Osteoblast (primary cell): ENCODE measurements around the gene COL23A1. TPM values are rescaled to one million over a fixed set of nuclear protein-coding genes. Genes with fewer than 3 reads are reported as not detected.

Experiments
- DNase-seq: peaks from one replicate; pipeline ENCODE4 v3.0.0; 2011; ENCODE audit warnings: low spot score, mixed read lengths; ENCODE audit not compliant: insufficient read length; ENCODE audit errors: missing footprints
- H2AFZ ChIP-seq: 2 replicates; pipeline ENCODE4 v1.6.0; 2011; ENCODE audit warnings: mild to moderate bottlenecking, low read length
- H3K27ac ChIP-seq: 2 replicates; pipeline ENCODE4 v1.5.1; 2011; ENCODE audit warnings: mild to moderate bottlenecking, low read depth, low read length, moderate library complexity
- H3K27me3 ChIP-seq: 2 replicates; pipeline ENCODE4 v1.6.0; 2012; ENCODE audit warnings: mild to moderate bottlenecking, control low read depth, inconsistent platforms, low read length, moderate library complexity; ENCODE audit not compliant: insufficient read depth
- H3K36me3 ChIP-seq: 2 replicates; pipeline ENCODE4 v1.5.1; 2011; ENCODE audit warnings: mild to moderate bottlenecking, low read length, control low read depth, moderate library complexity; ENCODE audit not compliant: insufficient read depth
- H3K4me1 ChIP-seq: 2 replicates; pipeline ENCODE4 v1.5.1; 2011; ENCODE audit warnings: mild to moderate bottlenecking, low read length, control low read depth, moderate library complexity; ENCODE audit not compliant: insufficient read depth
- H3K4me2 ChIP-seq: 2 replicates; pipeline ENCODE4 v1.6.0; 2011; ENCODE audit warnings: mild to moderate bottlenecking, low read length; ENCODE audit not compliant: insufficient read depth
- H3K4me3 ChIP-seq: fragments of 200-600 bp; sonication (generic); 3 replicates; pipeline ENCODE4 v1.5.1; 2012; ENCODE audit warnings: mild to moderate bottlenecking, low read length, inconsistent platforms; ENCODE audit not compliant: insufficient read depth
- H3K79me2 ChIP-seq: 2 replicates; pipeline ENCODE4 v1.6.0; 2012; ENCODE audit warnings: mild to moderate bottlenecking, low read length, control low read depth, inconsistent platforms; ENCODE audit not compliant: insufficient read depth
- H3K9me3 ChIP-seq: 2 replicates; pipeline ENCODE4 v1.5.1; 2011; ENCODE audit warnings: low read depth, low read length, control low read depth
- H4K20me1 ChIP-seq: 2 replicates; pipeline ENCODE4 v1.6.0; 2012; ENCODE audit warnings: mild to moderate bottlenecking, low read length, control low read depth; ENCODE audit not compliant: insufficient read depth
- total RNA-seq: library from RNA; depleted of rRNA; stranded (reverse); fragments of >200 nt; gene quantifications from 2 replicates; pipeline ENCODE4 v1.2.3, GENCODE V29; 2012
- TF ChIP-seq, protein P1 (sequence below): IDR thresholded peaks from 2 replicates; pipeline ENCODE4 v1.5.1; 2011; ENCODE audit warnings: mild to moderate bottlenecking, low read depth, low read length, moderate library complexity; ENCODE audit errors: extremely low read depth

Gene COL23A1
- total RNA-seq, 1 donor = under 0.01 TPM

DNA sequence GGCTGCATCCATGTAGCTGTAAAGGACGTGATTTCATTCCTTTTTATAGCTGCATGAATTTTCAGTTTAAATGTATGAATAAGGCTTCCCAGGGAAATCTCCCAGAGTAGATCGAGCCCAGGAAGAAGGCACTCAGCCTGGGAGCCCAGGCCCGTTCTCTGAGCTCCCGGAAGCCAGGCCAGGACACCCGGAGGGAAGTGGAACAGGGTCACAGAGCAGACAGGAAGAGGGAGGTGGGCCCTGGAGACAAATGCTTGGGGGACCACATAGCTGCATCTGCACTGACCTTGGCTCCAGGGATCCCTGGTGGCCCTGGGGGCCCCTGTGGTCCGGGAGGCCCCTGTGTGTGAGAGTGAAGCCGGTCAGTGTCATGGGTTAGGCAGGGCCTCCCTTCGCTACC lies 337.9 kb downstream of the COL23A1 start:
- Histone ChIP-seq H4K20me1 (no peaks in the 10 kb centered on the region), H3K27me3 (no peaks in the 10 kb centered on the region), H3K36me3 (no peaks in the 10 kb centered on the region), H3K9me3 (no peaks in the 10 kb centered on the region), H3K4me1 (peaks cover 5% of the 10 kb centered on the region), H3K27ac (no peak overlapping the region), H2AFZ (no peak overlapping the region), H3K4me2 (no peak overlapping the region), H3K79me2 (no peaks in the 10 kb centered on the region), H3K4me3 (no peak overlapping the region)
- DNase-seq = no peak
- TF ChIP-seq, protein P1, sequence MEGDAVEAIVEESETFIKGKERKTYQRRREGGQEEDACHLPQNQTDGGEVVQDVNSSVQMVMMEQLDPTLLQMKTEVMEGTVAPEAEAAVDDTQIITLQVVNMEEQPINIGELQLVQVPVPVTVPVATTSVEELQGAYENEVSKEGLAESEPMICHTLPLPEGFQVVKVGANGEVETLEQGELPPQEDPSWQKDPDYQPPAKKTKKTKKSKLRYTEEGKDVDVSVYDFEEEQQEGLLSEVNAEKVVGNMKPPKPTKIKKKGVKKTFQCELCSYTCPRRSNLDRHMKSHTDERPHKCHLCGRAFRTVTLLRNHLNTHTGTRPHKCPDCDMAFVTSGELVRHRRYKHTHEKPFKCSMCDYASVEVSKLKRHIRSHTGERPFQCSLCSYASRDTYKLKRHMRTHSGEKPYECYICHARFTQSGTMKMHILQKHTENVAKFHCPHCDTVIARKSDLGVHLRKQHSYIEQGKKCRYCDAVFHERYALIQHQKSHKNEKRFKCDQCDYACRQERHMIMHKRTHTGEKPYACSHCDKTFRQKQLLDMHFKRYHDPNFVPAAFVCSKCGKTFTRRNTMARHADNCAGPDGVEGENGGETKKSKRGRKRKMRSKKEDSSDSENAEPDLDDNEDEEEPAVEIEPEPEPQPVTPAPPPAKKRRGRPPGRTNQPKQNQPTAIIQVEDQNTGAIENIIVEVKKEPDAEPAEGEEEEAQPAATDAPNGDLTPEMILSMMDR = no peak

DNA sequence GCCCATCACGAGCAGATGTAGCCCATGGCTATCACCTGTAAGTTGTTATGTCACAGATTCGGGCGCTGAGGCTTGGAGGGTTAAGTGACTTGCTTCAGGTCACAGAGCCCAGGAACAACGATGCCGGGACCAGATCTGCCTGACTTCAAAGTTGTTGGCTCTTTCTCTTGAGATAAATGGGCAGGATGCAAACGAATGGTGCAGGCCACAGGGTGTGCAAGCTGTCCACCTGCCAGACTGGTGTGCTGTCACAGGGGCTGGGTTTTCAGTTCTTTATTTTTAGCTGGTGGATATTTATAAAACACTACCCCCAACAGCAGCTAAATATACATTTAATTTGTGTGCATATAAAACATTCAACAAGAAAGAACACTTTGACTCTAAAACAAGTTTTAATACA lies 339.9 kb downstream of the COL23A1 start:
- peak; percentile 58 for DNase-seq
- Histone ChIP-seq H3K4me2 (no peak overlapping the region), H3K9me3 (no peaks in the 10 kb centered on the region), H2AFZ (no peak overlapping the region), H3K4me3 (no peak overlapping the region), H3K79me2 (no peaks in the 10 kb centered on the region), H3K27ac (no peak overlapping the region), H3K4me1 (peaks cover 5% of the 10 kb centered on the region), H3K27me3 (no peaks in the 10 kb centered on the region), H4K20me1 (no peaks in the 10 kb centered on the region), H3K36me3 (no peaks in the 10 kb centered on the region)
- TF ChIP-seq, protein P1 = no peak

DNA sequence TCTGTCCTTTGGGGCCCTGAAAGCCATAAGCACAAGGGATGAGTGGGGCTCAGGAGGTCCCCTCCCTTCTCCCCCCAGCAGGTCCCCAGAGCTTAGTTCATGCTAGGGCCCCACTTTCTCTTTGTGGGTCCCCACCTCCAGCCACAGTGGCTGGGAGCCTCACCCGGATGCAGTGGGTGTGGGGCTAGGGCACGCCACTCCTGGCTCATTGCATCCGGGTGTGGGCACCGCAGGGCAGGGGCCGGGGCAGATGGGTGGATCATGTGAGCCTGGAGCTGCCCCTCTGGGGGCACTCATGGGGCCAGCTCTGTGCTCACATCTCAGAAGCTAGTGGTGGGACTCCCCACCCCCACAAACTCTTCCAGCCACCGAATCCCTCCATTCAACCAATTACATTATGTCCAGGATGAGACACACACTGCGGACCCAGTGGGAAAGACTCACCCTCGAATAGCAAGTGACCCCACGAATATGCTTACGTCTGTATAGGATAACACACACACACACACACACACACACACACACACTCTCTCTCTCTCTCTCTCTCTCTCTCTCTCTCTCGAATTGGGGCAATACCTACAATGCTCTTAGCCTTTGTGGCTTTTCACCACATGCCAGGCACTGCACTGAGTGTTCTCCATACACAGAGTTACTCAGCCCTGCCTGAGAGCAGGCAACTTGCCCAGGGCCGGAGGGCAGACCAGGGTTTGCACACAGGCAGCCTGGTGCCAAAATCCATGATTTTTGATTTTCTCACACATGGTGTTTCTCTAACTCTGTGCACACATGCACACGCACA lies 340.8 kb downstream of the COL23A1 start:
- Histone ChIP-seq H3K4me1 (peaks cover 5% of the 10 kb centered on the region), H3K27me3 (no peaks in the 10 kb centered on the region), H2AFZ (no peak overlapping the region), H3K36me3 (no peaks in the 10 kb centered on the region), H3K4me3 (no peak overlapping the region), H3K27ac (no peak overlapping the region), H3K4me2 (no peak overlapping the region), H3K9me3 (no peaks in the 10 kb centered on the region), H4K20me1 (no peaks in the 10 kb centered on the region), H3K79me2 (no peaks in the 10 kb centered on the region)
- DNase-seq = peak; percentile 96
- TF ChIP-seq, protein P1 = no peak

DNA sequence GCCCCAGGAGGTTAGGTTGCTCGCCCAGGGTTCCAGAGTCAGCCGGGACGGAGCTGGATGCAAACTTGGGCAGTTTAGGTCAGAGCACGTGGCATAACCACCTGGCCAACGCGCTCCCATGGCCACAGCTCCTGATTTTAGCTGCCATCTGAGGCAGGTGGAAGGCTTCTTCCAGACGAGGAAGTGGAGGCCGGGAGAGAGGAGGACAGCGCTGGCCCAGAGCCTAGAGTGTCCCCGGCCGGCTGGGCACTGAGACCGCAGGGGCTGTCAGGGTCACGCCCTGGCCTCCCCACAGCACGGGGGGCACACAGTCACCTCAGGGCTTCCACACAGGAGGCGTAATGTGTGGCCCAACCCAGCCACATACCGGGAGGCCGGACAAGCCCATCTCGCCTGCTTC lies 341.4 kb downstream of the COL23A1 start:
- no peak for DNase-seq
- Histone ChIP-seq H3K4me1 (peaks cover 5% of the 10 kb centered on the region), H3K4me2 (no peak overlapping the region), H3K27ac (no peak overlapping the region), H3K36me3 (no peaks in the 10 kb centered on the region), H3K9me3 (no peaks in the 10 kb centered on the region), H2AFZ (no peak overlapping the region), H3K4me3 (no peak overlapping the region), H3K27me3 (no peaks in the 10 kb centered on the region), H4K20me1 (no peaks in the 10 kb centered on the region), H3K79me2 (no peaks in the 10 kb centered on the region)
- TF ChIP-seq, protein P1 = no peak
